ENCODE results near the gene KLHL14.

DNA sequence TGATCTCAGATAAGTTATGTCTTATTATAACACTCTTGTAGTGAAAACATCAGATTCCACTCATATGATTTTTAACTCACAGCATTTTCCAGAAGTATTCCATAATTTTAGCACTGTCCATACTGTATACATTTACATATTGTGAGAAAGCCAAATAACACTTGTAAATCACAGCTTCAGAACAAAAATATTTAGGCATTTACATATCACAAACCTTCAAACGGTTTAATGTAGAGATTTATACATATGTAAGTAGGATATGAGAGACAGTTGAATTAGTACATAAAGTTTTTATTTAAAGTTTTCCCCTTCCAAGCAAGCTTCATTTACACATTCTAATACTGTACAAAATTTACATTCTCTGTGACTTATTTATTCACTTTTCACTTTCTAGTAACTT lies 100.4 kb downstream of the KLHL14 start:
- TF ChIP-seq, protein P1, sequence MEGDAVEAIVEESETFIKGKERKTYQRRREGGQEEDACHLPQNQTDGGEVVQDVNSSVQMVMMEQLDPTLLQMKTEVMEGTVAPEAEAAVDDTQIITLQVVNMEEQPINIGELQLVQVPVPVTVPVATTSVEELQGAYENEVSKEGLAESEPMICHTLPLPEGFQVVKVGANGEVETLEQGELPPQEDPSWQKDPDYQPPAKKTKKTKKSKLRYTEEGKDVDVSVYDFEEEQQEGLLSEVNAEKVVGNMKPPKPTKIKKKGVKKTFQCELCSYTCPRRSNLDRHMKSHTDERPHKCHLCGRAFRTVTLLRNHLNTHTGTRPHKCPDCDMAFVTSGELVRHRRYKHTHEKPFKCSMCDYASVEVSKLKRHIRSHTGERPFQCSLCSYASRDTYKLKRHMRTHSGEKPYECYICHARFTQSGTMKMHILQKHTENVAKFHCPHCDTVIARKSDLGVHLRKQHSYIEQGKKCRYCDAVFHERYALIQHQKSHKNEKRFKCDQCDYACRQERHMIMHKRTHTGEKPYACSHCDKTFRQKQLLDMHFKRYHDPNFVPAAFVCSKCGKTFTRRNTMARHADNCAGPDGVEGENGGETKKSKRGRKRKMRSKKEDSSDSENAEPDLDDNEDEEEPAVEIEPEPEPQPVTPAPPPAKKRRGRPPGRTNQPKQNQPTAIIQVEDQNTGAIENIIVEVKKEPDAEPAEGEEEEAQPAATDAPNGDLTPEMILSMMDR (IDR thresholded peaks at IDR 0.05; ENCODE audit: low read depth, low read length): no peak
- TF ChIP-seq EZH2phosphoT487 (IDR thresholded peaks at IDR 0.05; ENCODE audit: low read depth): no peak

Measured in OCI-LY3 (cell line).